ENCODE results near the gene TRAK1.

Gene TRAK1

DNA sequence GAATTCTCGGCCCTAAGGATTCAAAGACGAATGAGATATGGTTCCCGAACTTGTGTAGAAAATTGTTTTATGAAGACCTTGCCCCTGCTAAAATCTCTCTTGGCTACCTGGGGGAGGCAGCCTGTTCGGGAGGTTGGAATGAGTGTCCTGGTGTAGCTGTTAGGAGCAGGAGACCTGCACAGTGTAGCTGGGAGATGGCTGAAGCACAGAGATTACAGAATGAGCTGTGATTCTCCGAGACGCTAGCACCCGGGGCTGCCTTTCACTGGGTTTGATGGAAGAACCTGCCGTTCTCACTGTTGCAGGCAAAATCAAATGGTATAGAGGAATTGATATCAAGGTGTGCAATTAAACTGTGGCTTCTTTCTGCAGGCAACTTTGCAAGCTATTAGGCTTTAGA is 68.0 kb downstream of the TRAK1 start:
- no peak for DNase-seq

DNA sequence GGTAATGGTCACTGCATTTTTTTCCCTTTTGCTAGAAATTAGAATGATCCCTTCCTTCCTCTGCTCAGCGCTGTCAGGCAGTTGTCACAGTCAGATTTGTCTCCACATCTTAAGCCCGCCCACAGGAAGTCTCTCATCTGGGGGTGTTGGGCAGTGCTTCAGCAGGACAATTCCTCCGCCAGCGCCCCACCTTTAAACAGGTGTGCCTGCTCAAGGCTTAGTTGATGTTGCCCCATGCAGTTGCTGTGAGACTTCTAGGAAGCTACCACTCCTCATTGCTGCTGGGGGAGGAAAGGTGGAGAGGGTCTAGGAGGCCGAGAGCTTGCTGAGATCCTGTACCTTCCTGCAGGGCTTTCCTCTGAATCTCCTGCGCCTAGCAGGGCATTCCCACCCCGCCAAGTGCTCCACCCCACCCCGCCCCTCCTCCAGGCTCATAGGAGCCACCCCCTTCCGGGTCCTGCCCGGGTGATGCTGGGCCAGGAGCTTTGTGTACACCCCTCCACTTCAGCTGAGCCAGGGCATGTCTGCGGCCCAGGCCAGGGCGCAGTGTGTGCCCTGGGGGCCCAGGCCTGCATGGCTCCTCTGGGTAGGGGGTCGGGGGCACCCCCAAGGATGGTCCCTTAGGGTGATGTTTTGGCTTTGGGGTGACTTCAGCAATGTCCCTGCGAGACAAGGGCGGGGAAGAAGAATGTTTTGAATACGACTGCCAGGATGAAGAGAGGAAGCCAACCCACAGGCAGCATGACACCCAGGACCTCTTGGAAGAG is 68.7 kb downstream of the TRAK1 start:
- no peak for DNase-seq

DNA sequence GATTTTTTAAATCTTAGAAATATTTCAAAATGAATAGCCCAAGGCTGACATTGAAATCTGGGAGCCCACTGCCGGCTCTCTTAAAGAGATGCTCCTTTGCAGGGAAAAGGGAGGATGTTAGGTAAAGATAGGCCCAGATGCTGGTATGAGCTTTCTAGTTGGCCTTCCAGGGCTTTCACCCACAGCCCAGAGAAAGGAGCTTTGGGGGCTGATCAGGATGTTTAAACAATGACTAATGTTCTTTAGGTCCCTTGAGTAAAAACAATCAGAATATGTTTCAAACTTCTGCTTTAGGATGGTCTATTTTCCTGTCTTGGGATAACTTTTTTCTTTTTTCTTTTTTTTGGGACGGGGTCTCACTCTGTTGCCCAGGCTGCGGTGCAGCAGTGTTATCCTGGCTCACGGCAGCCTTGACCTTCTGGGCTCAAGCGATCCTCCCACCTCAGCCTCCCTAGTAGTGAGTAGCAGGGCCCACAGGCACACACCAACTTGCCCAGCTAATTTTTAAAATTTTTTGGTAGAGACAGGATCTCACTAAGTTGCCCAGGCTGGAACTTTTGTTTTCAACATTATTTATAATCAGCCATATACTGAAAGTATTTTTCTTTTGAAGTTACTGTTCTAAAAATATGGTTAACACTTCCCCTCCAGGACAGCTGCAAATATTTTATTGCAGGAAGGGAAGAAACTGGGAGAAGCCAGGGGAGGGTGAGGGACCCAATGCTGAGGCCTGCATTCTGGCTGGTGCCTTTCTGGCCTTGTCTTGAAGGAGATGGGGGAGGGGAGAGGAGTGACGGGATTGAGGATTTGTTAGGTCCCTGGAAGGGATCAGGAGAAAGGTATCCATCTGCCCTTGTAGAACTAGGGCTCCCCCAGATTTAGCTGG is 70.1 kb downstream of the TRAK1 start:
- no peak for DNase-seq

DNA sequence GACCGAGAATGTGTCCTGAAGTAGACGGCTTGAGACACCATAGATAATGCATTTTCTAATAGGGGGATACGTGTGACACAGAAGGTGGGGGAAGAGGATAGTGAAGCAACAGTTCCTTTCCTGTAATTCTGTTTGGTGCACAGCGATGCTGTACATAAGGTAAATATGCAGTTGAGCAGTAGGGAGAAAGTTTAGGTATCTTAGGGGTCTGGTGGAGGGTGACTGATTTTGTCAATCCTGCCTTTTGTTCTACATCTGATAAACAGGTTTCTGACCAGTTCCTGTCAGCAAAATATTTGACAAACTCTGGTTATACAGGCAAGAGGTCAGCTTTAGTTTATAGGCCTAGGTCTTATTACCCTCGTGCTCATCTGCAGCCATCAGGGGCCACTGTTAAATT is 71.3 kb downstream of the TRAK1 start:
- DNase-seq = no peak

DNA sequence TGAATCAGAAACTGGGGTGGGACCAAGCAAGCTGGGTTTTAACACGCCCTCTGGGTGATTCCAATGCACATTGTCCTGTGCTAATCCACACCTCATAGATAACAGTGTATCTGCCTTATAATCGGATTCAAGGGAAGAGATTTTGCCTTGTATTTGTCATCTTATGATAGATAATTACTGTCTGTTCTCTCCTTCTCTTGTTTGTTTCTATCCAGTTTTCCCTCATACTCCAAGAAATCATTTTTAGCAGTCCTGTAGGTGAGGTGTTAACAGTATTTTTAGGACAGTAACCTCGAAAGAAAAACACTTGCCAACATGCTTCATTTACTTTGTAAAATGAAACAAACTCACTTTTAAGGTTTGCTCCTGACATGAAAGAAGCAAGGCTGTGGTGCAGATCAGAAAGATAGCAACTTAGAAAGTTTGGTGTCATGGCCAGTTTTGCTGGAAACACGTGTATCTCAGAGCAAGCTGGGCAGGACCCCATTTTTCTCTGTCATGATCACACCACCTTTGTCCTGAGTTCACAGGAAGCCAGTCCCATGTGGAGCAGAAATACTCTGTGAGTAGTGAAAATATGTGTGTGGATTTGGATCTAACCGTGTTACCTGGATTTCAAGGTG is 72.6 kb downstream of the TRAK1 start:
- DNase-seq = no peak

DNA sequence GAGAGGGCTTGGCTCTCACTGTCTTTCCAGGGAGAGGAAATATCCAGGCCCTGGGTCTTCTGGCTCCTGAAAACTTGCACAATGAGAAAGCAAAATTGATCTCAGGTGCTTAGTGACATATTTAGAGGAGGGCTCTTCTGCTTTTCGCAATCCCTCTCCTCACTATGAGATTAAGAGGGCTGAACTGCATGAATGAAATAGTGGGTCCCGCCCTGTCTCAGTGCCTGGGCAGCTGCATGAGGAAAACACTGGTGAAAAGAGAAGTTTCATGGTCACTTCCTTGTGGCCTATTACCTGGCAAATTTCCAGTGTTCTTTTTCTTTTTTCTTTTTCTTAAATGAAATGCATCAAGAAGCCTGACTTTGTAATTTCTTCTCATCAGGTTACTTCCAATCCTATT is 73.5 kb downstream of the TRAK1 start:
- DNase-seq = no peak

DNA sequence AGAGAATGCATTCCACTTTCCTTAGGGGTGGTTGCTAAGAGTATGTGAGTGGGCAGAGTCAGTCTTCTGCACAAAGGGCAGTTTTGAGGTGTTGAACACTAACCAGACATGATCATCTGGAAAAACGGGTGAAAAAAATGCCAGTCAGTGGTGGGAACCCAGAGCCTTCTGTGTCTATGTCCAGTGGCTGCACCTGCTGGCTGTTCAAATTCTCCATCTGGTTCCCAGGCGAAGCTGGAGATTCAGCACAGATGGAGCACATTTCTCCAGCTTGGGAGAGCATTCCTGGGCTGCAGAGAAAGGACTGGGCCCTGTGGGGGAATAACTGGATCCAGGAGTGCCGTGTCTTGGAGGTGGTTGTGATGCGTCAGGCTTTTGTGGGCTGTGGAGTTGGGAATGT is 74.1 kb downstream of the TRAK1 start:
- no peak for DNase-seq

DNA sequence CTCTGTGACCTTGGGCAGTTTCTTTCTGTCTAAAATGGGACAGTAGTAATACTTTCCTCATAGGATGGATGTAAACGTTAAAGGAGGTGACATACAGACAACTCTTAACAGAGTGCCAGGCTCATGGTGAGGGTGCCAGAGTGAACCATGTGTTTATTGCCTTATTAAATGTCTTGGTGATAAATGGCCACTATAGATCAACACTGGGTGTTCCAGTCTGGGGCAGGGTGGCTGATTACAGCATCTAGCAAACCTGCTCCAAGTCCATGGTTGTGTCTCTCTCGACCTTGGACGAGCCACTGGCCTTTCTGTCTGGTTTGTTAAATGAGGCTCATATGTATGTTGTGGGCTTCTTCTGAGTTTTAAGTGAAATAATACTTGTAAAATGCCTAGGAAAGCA is 75.1 kb downstream of the TRAK1 start:
- no peak for DNase-seq

DNA sequence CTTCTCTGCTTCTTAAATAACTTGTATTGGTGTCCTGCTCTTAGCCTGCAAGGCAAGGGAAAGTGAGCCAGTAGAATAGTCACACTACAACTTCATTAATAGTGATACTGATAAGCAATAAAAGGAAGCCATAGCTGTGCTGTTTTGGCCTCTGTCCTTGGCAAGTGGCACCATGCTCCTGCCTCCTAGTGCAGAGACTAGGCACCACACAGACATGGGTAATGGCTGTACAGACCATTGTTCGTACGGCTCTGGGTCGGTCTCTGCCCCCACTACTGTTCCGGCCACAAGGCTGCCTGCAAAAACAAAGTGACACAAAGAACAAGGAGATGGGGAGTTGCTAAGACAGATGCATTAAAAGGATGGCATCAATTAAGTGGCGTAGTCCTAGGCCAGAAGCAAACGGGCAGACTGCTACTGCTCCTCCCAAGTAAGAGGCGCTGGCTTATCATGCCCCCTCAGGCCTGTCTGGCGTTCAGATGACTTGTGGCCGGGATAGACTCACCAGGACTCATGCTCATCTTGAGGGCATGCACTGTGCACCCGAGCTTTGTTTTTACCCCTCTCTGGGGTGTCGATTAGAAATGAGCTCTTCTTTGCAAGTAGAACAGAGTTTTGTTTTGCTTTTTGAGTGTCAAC is 75.6 kb downstream of the TRAK1 start:
- DNase-seq = no peak

DNA sequence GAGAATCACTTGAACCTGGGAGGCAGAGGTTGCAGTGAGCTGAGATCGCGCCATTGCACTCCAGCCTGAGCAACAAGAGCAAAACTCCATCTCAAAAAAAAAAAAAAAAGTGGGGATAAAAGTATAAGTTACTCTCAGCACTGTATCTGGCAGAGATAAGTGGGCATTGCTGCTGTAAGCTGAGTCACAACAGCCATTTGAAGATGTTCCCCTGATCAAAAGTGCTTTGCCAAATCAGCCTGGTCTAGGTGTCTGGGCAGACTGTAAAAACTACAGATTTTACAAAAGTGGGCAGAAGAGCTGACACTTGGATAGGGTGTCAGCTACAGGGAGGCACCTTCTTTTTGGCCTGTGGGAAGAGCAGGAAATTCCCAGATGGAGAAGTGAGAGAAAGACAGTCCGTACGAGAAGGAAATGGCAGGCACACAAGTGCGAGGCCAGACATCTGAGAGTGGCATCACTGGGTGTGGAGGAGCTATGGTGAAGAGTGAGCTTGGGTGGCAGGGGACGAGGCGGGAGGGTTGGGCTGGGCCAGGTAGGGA is 78.5 kb downstream of the TRAK1 start:
- DNase-seq = no peak

DNA sequence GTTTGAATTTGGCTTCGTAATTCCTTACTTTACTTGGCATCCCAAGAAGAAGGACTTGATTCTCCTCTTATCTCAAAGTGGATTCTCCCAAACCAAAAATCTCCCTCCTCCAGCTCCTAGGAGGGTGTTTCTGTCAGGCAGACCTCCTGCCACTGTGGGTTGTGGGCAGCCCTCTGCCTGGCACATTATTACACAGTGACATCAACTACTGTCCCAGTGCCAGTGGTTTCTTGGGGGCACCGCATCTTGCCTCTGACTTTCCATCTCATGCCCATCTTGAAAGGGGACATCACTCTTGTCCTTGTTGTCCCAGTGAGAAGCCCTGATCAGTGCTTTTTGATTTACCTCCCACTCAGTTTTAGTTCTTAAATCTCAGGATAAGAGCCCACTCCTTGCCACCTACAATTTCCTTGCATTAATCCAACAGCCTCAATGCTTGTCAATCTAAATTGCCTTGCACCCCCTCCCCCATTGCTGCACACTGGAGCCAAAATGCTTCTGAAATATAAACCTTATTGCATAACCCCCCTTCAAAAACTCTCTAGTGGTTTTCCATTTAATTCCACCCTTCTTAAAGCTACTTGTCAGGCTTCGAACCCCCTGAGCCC is 81.0 kb downstream of the TRAK1 start:
- DNase-seq = no peak

DNA sequence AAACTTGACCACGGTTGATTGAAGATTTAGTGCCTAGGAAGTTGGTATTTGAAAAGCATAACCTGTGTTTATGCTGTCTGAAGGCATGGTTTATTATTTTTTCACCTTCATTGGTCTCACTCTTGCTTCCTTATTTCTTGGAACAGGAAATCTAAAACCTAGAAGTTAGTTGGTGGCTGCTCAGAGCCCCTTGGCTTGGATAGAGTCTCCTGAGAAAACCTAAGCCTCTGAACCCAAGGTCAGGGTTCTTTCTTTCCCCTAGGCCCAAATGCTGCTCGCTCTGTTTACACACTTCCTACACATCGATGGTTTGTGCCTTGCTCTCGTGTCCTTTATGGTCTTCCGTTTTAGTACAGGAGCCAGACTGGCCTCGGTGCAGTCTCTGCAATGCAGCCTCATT is 82.2 kb downstream of the TRAK1 start:
- no peak for DNase-seq

DNA sequence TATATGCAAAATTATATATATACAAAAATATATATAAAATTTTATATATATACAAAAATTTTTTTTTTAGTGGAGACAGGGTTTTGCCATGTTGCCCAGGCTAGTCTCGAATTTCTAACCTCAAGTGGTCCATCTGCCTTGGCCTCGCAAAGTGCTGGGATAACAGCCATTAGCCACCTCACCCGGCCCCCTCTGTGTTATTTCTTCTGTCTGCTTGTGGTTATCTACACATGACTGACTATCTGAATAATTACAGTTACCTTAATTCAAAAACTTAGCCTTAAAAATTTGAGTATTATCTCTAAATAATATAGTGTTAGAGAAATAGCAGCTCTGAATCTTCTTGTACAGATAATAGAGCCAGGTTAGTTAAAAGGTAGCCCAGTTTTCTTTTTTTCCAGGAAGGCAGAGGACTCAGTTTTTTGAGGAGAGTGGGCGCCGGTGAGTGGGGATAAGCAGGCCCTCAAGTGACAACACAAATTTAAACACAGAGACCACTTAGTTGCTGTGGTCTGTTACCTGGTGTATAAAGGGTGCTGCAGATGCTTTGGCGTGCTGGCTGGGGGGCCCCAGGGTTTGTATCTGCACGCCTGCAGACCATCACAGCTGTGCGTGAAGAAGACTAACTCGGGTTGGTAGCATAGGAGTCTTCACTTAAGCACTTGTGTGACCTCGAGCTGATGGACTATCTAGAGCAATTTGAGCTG is 83.7 kb downstream of the TRAK1 start:
- peak; percentile 31 for DNase-seq

DNA sequence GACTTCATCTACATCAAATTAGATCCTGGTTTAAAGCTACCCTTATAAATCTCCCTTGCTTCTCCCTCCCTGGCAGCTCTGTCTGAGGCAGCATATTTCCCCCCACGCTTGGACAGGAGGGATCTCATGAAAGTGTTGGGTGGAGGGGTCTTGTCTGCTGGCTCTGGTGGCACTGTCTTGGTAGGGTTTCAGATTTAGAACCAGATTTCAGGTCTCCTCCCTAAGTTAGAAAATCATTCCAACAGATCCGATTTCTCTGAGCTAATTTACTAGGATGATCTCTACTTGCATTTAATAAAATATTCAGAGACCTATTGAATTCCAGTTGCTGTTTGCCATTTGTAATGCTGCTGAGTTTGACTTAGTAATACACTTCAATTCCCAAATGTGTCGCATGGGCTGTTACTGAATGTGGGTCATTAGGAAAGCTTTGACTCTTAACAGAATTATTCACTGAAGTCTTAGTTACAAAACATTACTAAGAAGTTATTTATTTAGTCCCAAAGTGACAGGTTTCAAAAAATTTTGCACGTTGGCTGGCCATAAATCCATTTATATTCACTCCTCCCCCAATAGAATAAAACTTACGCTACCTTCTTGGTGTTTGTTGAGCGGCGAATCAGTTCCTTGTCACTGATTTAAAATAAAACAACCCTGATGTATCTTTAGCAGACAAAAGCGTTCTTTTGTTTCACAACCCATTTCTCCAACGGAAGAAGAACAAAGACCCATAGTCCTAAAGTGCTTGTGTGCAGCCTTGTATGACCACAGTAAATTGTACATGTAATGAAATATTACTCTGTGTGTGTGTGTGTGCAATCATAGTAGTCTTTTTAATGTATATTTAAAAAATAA is 84.5 kb downstream of the TRAK1 start:
- no peak for DNase-seq

DNA sequence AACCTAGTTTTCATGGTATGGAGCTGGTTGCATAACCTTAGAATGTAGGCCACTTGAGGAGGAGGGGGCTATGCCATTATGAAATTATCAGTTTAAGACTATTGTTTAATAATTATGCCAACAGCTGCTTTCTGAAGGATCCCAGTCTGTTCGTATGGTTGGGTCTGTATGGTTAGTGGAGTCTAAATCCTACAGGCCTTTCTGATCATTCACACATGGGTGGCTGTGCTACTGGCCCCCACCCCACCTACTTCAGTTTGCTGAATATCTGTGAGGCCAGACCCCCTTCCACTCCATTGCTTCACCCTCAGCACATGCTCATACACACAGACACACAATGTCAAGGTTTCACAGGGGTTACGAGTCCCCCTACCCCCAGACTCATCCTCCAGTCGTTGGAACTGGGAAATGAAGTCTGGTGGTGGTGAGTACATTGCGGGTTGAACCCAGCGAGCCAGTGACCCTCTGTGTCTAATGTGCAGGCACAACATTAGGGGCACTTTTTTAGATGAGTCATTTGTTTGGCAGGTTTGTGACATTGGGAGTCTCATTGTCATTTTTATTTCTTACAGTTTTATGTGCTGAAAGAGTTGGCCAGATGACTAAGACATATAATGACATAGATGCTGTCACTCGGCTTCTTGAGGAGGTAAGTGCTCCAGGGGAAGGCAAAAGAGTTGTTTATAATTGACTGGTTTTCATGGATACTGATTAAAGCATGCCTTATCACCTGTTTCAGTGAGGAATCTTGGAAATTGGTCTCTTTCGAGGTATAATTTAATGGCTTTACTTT is 85.3 kb downstream of the TRAK1 start:
- no peak for DNase-seq

DNA sequence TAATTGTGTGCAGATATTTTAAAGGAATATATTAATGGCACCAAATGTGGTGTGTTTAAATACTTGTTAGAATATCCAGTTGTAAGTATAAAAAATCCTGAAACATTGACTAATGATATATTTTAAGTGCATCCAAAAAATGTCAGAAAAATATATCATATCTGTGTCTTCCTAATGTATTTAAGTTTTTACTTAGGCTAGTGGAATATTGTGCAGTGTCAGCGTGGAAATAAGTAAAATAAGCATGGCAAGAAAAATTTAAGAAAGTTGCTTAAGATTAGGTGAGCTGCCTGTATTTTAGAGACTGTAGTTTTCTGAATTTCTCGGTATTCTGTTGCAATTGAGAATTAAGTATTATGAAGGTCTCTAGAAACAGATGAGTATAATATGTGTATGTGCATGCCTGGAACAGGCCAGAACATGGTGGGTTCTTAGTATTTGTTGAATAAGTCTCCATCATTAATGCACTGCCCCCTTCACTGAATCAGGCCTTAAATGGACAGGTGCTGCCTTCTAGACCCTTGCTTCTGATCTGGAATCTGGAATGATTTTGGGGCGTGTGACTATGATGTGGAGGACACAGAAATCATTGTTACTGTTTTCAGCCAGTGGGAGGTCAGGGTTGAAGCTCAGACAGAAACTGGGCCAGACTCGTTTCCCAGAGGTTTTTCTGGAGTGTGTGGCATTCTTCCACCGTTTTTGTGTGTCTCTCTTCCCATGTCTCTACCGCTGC is 86.1 kb downstream of the TRAK1 start:
- DNase-seq = no peak

DNA sequence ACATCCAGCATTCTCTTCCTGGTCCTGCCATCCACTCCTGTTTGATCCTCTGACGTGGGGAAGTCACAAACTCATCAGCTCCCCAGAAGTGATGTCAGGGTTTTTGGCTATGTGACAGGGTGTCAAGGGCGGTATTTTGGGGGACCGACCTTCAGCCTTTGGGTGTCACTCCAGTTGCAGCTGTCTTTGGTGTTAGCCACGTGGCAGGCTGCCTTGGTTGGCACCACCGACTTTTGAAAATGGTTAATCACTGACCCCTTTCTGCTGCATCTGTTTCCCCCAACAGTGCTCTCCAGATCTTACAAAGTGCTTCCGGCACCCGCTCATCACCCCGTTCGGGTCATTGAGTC is 86.6 kb downstream of the TRAK1 start:
- DNase-seq = no peak

DNA sequence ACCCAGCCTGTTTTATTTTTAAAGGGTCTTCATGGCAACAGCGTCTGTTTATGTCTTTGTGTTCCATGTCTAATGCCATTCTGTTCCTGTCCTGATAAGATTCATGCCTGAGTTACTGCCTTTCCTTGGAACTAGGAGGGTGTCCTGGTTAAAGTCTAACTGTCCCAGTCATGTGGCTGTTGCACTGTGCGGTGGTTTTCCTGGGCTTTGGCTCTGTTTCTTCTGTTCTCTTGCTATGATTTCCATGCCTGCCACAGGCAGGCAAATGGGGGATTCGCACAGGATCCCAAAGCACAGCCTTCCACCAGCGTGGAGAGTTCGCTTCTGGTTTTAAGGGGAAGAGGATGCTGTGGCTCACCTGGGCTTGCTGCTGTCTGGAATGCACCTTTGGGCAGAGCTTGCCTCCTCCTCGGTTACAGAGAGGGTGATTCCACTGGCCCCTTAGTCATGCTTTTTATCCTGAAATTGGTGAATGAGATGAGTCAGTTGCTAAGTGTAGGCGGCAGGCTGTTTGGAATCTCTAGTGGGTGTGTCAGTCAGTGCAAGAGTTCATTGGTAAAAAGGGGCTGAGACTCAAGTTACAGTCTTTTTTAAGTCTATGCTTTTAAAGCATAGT is 88.1 kb downstream of the TRAK1 start:
- DNase-seq = no peak

DNA sequence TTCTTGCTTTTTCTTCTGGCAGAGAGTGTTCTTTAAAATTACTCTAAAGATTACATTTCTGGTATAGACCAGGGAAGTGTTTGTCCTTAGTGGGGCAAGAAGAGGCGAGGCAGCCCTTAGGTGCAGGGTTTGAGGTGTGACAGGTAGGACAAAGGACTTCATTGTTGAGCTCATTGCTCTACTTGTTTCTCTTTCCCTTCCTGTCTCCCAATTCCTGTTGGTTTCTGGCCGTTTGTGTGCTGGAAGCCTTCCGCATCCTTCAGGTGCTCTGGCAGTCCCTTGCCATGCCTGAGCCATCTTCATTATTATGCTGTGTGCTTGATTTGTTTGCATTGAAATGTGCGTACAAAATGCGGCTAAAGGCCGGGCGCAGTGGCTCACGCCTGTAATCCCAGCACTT is 89.7 kb downstream of the TRAK1 start:
- no peak for DNase-seq

Measured in NCI-H524 treated with DMSO at 0.1 percent for 48 hours (cell line).